Measurements from ENCODE around the gene SNHG17.
A peak's percentile ranks its signal among the peaks of the same experiment; 100 is the strongest.
"Not testable (repeated sequence)": the region's sequence is repeated elsewhere in the genome, so short reads cannot be mapped to it uniquely, and the experiment has no call there.

The SNHG17 gene

GRCh38 chr20:38447251-38447661 is 12.1 kb upstream of the SNHG17 start:
- no peak for DNase-seq

GRCh38 chr20:38446441-38447209 is 11.5 kb upstream of the SNHG17 start:
- peak; percentile 89 for DNase-seq

GRCh38 chr20:38445901-38446425 is 10.8 kb upstream of the SNHG17 start:
- no peak for DNase-seq

GRCh38 chr20:38445381-38445796 is 10.3 kb upstream of the SNHG17 start:
- DNase-seq: no peak

- no peak for DNase-seq
Observed at GRCh38 chr20:38441916-38442315, 6.8 kb upstream of the SNHG17 start.

- DNase-seq: not testable (repeated sequence)
Observed at GRCh38 chr20:38441110-38441509, 6.0 kb upstream of the SNHG17 start.

GRCh38 chr20:38437796-38438195 is 2.7 kb upstream of the SNHG17 start:
- DNase-seq: no peak

GRCh38 chr20:38435555-38435939 is 419 bp upstream of the SNHG17 start:
- DNase-seq: no peak

GRCh38 chr20:38434301-38434741 is 807 bp downstream of the SNHG17 start:
- DNase-seq: peak; percentile 28

- no peak for DNase-seq
Observed at GRCh38 chr20:38433304-38433972, 1.7 kb downstream of the SNHG17 start.

- DNase-seq: not testable (repeated sequence)
Observed at GRCh38 chr20:38432870-38433269, 2.3 kb downstream of the SNHG17 start.

GRCh38 chr20:38432292-38432691 is 2.8 kb downstream of the SNHG17 start:
- no peak for DNase-seq

- DNase-seq: no peak
Observed at GRCh38 chr20:38430679-38431325, 4.3 kb downstream of the SNHG17 start.

GRCh38 chr20:38429301-38429700 is 5.8 kb downstream of the SNHG17 start:
- no peak for DNase-seq

GRCh38 chr20:38428800-38429199 is 6.3 kb downstream of the SNHG17 start:
- no peak for DNase-seq

GRCh38 chr20:38427655-38428023 is 7.5 kb downstream of the SNHG17 start:
- DNase-seq: no peak

- DNase-seq: no peak
Observed at GRCh38 chr20:38426006-38426897, 8.9 kb downstream of the SNHG17 start.

GRCh38 chr20:38424401-38424800 is 10.7 kb downstream of the SNHG17 start:
- no peak for DNase-seq

GRCh38 chr20:38423541-38423940 is 11.6 kb downstream of the SNHG17 start:
- no peak for DNase-seq

- DNase-seq: no peak
Observed at GRCh38 chr20:38421915-38422314, 13.2 kb downstream of the SNHG17 start.

- DNase-seq: no peak
Observed at GRCh38 chr20:38420388-38421085, 14.6 kb downstream of the SNHG17 start.

Measured in central memory CD4-positive, alpha-beta T cell (primary cell).